ENCODE measurements around the gene TEX264.

- TF ChIP-seq POLR2AphosphoS5 (IDR thresholded peaks at IDR 0.05), result no peak
- no peak for TF ChIP-seq CTCF (IDR thresholded peaks at IDR 0.05 in 8 of 11, conservative IDR thresholded peaks at IDR 0.05 in 3 of 11)
These were observed 63.5 kb downstream of the TEX264 start for GRCh38 chr3:51734572-51734907.
